ENCODE measurements around the gene MRAS. TPM values are rescaled to one million over a fixed set of nuclear protein-coding genes. Genes with fewer than 3 reads are reported as not detected.

The MRAS gene
- total and polyA plus RNA-seq, 3 donors from 2014 or later: 21.7 to 35.7 (median 27.6) TPM

GRCh38 chr3:138437281-138437680 is 88.9 kb downstream of the MRAS start:
- no peaks in the 10 kb centered on the region for H3K9me3 ChIP-seq
- TF ChIP-seq CTCF (IDR thresholded peaks at IDR 0.05) (no peak), POLR2A (IDR thresholded peaks at IDR 0.05) (no peak)
- H3K27ac ChIP-seq: no peak overlapping the region
- H3K4me1 ChIP-seq: peaks cover 7% of the 10 kb centered on the region
- H3K27me3 ChIP-seq: no peaks in the 10 kb centered on the region
- H3K4me3 ChIP-seq: no peak overlapping the region
- DNase-seq: no peak
- H3K36me3 ChIP-seq (ENCODE audit: low read depth, missing control alignments): no peaks in the 10 kb centered on the region
- WGBS, 2 donors: 90 to 91% methylated on average over 4 to 6 of the region's 6 CpGs
- intact Hi-C loops (cut with DNase I; ENCODE audit: low total_unique reads): no loop called here

GRCh38 chr3:138438896-138439295 is 90.5 kb downstream of the MRAS start:
- H3K36me3 ChIP-seq (ENCODE audit: low read depth, missing control alignments): no peaks in the 10 kb centered on the region
- WGBS, 2 donors: 83 to 88% methylated on average over 11 of the region's 11 CpGs
- H3K27ac ChIP-seq: no peak overlapping the region
- no peak for DNase-seq
- no peaks in the 10 kb centered on the region for H3K27me3 ChIP-seq
- H3K9me3 ChIP-seq: no peaks in the 10 kb centered on the region
- TF ChIP-seq CTCF (IDR thresholded peaks at IDR 0.05): no peak
- TF ChIP-seq POLR2A (IDR thresholded peaks at IDR 0.05): no peak
- intact Hi-C loops (cut with DNase I; ENCODE audit: low total_unique reads): no loop called here
- peaks cover 6% of the 10 kb centered on the region for H3K4me1 ChIP-seq
- no peak overlapping the region for H3K4me3 ChIP-seq

GRCh38 chr3:138439646-138440045 is 91.3 kb downstream of the MRAS start:
- Histone ChIP-seq H3K9me3 (no peaks in the 10 kb centered on the region), H3K4me1 (no peaks in the 10 kb centered on the region), H3K36me3 (ENCODE audit: low read depth, missing control alignments) (no peaks in the 10 kb centered on the region), H3K4me3 (no peak overlapping the region), H3K27ac (no peak overlapping the region), H3K27me3 (no peaks in the 10 kb centered on the region)
- intact Hi-C loops (cut with DNase I; ENCODE audit: low total_unique reads): no loop called here
- WGBS, 2 donors: 74 to 81% methylated on average over 4 of the region's 4 CpGs
- DNase-seq: no peak
- TF ChIP-seq POLR2A (IDR thresholded peaks at IDR 0.05) (no peak), CTCF (IDR thresholded peaks at IDR 0.05) (no peak)

- no peaks in the 10 kb centered on the region for H3K27me3 ChIP-seq
- H3K27ac ChIP-seq: no peak overlapping the region
- no peaks in the 10 kb centered on the region for H3K36me3 ChIP-seq (ENCODE audit: low read depth, missing control alignments)
- 79 to 93% methylated on average over 3 to 7 of the region's 7 CpGs for WGBS, 2 donors
- no peaks in the 10 kb centered on the region for H3K9me3 ChIP-seq
- no peak overlapping the region for H3K4me3 ChIP-seq
- H3K4me1 ChIP-seq: no peaks in the 10 kb centered on the region
- no peak for TF ChIP-seq POLR2A (IDR thresholded peaks at IDR 0.05)
- TF ChIP-seq CTCF (IDR thresholded peaks at IDR 0.05): no peak
- no peak for DNase-seq
- intact Hi-C loops (cut with DNase I; ENCODE audit: low total_unique reads): no loop called here
Measured at GRCh38 chr3:138440121-138440521, 91.7 kb downstream of the MRAS start.

- intact Hi-C loops (cut with DNase I; ENCODE audit: low total_unique reads): no loop called here
- DNase-seq: no peak
- no peak overlapping the region for H3K27ac ChIP-seq
- H3K4me3 ChIP-seq: no peak overlapping the region
- H3K9me3 ChIP-seq: no peaks in the 10 kb centered on the region
- TF ChIP-seq POLR2A (IDR thresholded peaks at IDR 0.05) (no peak), CTCF (IDR thresholded peaks at IDR 0.05) (no peak)
- H3K4me1 ChIP-seq: no peaks in the 10 kb centered on the region
- H3K27me3 ChIP-seq: no peaks in the 10 kb centered on the region
- no peaks in the 10 kb centered on the region for H3K36me3 ChIP-seq (ENCODE audit: low read depth, missing control alignments)
- 89 to 100% methylated on average over 3 of the region's 3 CpGs for WGBS, 2 donors
Measured at GRCh38 chr3:138440596-138440995, 92.2 kb downstream of the MRAS start.

All from testis (tissue), 3 donors.